WERI-Rb-1 (cell line): ENCODE data around the gene SRI.

Experiments
- DNase-seq: peaks from one replicate; pipeline ENCODE4 v3.0.0-alpha.2; 2020
- H3K27ac ChIP-seq: fragments of 250-450 bp; sonication (Bioruptor Pico); 2 replicates; pipeline ENCODE4 v1.5.1; 2020; ENCODE audit warnings: mild to moderate bottlenecking, moderate library complexity
- H3K27me3 ChIP-seq: fragments of 250-450 bp; sonication (Bioruptor Pico); 2 replicates; pipeline ENCODE4 v1.5.1; 2021; ENCODE audit warnings: mild to moderate bottlenecking, low read depth, moderate library complexity; ENCODE audit not compliant: insufficient read depth, severe bottlenecking
- H3K36me3 ChIP-seq: fragments of 250-450 bp; sonication (Bioruptor Pico); 2 replicates; pipeline ENCODE4 v1.5.1; 2020; ENCODE audit warnings: mild to moderate bottlenecking, moderate library complexity
- H3K4me3 ChIP-seq: 2 replicates; pipeline ENCODE4 v1.5.1; 2011; ENCODE audit warnings: low read depth, mild to moderate bottlenecking, control low read depth, low read length
- H3K9me3 ChIP-seq: fragments of 250-450 bp; sonication (Bioruptor Pico); 2 replicates; pipeline ENCODE4 v1.5.1; 2021; ENCODE audit warnings: mild to moderate bottlenecking, moderate library complexity; ENCODE audit not compliant: severe bottlenecking
- CTCF ChIP-seq: IDR thresholded peaks from 2 replicates; pipeline ENCODE4 v1.5.1; 2011; ENCODE audit warnings: low read depth, mild to moderate bottlenecking, control low read depth, inconsistent platforms, low read length

Gene SRI

DNA sequence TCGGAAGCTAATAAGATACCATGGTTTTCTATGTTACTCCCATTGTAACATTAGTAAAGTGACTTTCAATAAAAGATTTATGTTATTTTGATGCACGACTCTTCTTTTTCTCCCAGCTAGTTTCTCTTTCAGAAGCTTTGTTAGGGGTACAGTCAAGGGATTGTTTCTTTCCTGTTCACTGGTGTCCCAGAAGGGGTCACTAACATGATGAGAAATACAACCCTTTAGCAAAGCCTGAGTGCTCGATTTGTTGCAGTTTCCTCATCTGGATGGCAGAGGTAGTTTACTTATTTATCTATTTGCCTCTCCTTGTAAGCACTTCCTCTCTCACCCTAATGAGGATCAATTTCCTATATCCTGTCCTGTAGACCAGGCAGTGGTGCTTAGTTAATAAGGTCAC lies 17.0 kb downstream of the SRI start:
- H3K9me3 ChIP-seq, result no peaks in the 10 kb centered on the region
- peaks cover 35% of the 10 kb centered on the region for H3K36me3 ChIP-seq
- DNase-seq, result no peak
- no peak for TF ChIP-seq CTCF
- H3K27ac ChIP-seq, result no peak overlapping the region
- H3K4me3 ChIP-seq, result no peak overlapping the region
- H3K27me3 ChIP-seq, result no peaks in the 10 kb centered on the region

GRCh38 chr7:88202278-88202677 lies 17.6 kb downstream of the SRI start:
- no peak for TF ChIP-seq CTCF
- no peak for DNase-seq
- Histone ChIP-seq H3K9me3 (no peaks in the 10 kb centered on the region), H3K36me3 (peaks cover 30% of the 10 kb centered on the region), H3K4me3 (no peak overlapping the region), H3K27me3 (no peaks in the 10 kb centered on the region), H3K27ac (no peak overlapping the region)

- H3K36me3 ChIP-seq, result peaks cover 22% of the 10 kb centered on the region
Measured at GRCh38 chr7:88201305-88201704, 18.5 kb downstream of the SRI start.

DNA sequence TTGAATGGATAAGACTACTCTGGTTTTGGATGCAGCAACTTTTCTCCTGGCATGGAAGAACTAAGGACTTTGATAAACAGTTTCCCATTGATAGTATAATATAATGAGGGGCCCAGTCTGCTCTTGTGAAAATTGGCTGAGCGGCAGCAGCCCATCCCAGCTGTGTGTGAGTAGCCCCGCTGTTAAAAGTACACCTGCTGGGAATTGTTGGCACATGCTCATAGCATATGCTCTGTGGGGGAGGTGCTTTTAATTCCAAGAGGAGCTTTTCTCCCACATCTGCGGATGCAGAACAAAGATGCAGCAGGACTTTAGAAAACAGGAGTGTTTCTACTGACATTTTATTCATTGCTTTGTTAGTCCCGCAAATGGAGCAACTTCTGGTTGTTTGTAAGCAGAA lies 19.0 kb downstream of the SRI start:
- Histone ChIP-seq H3K27ac (no peak overlapping the region), H3K36me3 (peaks cover 16% of the 10 kb centered on the region), H3K4me3 (no peak overlapping the region), H3K27me3 (no peaks in the 10 kb centered on the region), H3K9me3 (no peaks in the 10 kb centered on the region)
- TF ChIP-seq CTCF, result no peak
- peak; percentile 19 for DNase-seq

More at GRCh38 chr7:88201305-88201704, 18.5 kb downstream of the SRI start:
- TF ChIP-seq CTCF, result no peak
- Histone ChIP-seq H3K27me3 (no peaks in the 10 kb centered on the region), H3K9me3 (no peaks in the 10 kb centered on the region), H3K27ac (no peak overlapping the region), H3K4me3 (no peak overlapping the region)
- DNase-seq, result no peak

DNA sequence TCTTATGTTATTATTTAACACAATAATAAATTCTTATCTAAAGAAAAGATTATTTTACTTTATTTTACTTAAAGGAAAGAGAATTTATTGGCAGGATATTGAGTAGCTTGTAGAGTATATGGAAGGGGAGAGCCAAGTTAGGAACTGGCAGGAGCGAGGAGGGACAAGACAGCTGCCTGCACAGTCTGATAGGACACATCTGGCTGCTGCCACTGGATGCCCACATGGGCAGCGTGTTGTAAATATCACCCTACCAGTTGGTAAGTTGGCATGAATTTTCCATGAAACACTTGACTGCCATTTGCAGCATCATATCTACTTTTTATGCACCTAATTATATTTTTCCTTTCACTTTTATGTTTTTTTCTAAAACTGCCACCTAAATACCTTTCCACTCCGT lies 19.6 kb downstream of the SRI start:
- H3K36me3 ChIP-seq, result peaks cover 13% of the 10 kb centered on the region
- no peak for TF ChIP-seq CTCF
- H3K9me3 ChIP-seq, result no peaks in the 10 kb centered on the region

DNA sequence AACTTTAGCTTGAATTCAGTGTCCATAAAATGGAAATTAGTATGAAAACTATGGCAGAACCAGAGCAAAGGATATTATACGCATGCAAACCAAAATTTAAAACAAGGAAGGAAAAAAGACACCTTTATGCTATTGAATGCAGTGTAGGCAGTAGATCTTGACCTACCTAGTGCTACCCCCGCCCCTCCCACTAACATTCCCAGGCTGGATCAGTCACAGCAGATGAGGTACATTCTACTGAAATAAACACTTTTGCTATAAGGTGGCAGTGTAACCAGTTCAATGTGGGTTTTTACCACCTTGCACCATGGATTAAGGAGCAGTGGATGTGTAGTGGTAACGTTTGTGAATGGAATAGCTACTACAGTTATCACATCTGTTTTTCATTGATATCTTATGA lies 27.9 kb downstream of the SRI start:
- Histone ChIP-seq H3K36me3 (no peaks in the 10 kb centered on the region), H3K9me3 (no peaks in the 10 kb centered on the region), H3K27me3 (no peaks in the 10 kb centered on the region), H3K27ac (no peak overlapping the region), H3K4me3 (no peak overlapping the region)
- no peak for DNase-seq
- TF ChIP-seq CTCF, result no peak

More for the DNA sequence above, 19.6 kb downstream of the SRI start:
- DNase-seq, result no peak
- no peaks in the 10 kb centered on the region for H3K27me3 ChIP-seq
- no peak overlapping the region for H3K27ac ChIP-seq
- no peak overlapping the region for H3K4me3 ChIP-seq
